Activated naive CD4-positive, alpha-beta T cell treated with anti-CD3 and anti-CD28 coated beads, Interleukin-2, amount 50 U/mL, for 72 hours (primary cell): Measurements from ENCODE around the gene BCAP31. TPM values are rescaled to one million over a fixed set of nuclear protein-coding genes. Genes with fewer than 3 reads are reported as not detected.

Experiments
- ATAC-seq, 2 donors: fragments of 150-1000 bp; cut with Tn5 transposase; 2 replicates each; pipeline ENCODE4 v1.10.0; 2021; ENCODE audit warnings: mild to moderate bottlenecking in 2 of 2, moderate library complexity in 2 of 2
- DNase-seq, 2 donors: peaks; one replicate each; pipeline ENCODE4 v3.0.0; 2021 to 2022; ENCODE audit warnings: low spot score in 2 of 2
- H3K27ac Mint-ChIP-seq, 2 donors: one replicate each; pipeline ENCODE4 v1.8.0; 2022; ENCODE audit warnings: mild to moderate bottlenecking in 2 of 2, mixed read lengths in 2 of 2
- H3K36me3 Mint-ChIP-seq, 2 donors: one replicate each; pipeline ENCODE4 v1.8.0; 2022; ENCODE audit warnings: mixed read lengths in 2 of 2
- H3K9me3 Mint-ChIP-seq, 2 donors: one replicate each; pipeline ENCODE4 v1.8.0; 2022; ENCODE audit warnings: mixed read lengths in 2 of 2
- total RNA-seq, 2 donors: library from RNA; stranded (reverse); gene quantifications; one replicate each; pipeline ENCODE4 v1.2.3, GENCODE V29; 2022

The BCAP31 gene
- 10 to 100 TPM; 67.4 to 92.7 TPM for total RNA-seq

- ATAC-seq (peak; percentile 78 to 81), DNase-seq (peak; percentile 85 to 89)
- H3K9me3 Mint-ChIP-seq = no peaks in the 10 kb centered on the region
- peak within 1 kb of the TSS; percentile 82 to 83 for H3K27ac Mint-ChIP-seq
- peaks cover 4 to 11% of the 10 kb centered on the region in 2 donors for H3K36me3 Mint-ChIP-seq
Observed at GRCh38 chrX:153724252-153725038, at the start of gene BCAP31, which contains the start of gene ABCD1. TSS of gene BCAP31 (minus strand) at chrX:153724387. CDS start at chrX:153723244, 1,143 bp downstream. TSS of gene ABCD1 (plus strand) at chrX:153724856. CDS start at chrX:153725267, 411 bp downstream.

GRCh38 chrX:153773218-153773611 lies 49.0 kb upstream of the BCAP31 start:
- Mint-ChIP-seq H3K9me3 (no peaks in the 10 kb centered on the region), H3K27ac (no peak overlapping the region), H3K36me3 (no peaks in the 10 kb centered on the region)
- peak in 1 of 2 donors; percentile 3 for DNase-seq
- ATAC-seq = no peak

GRCh38 chrX:153772316-153773217 lies 48.4 kb upstream of the BCAP31 start:
- no peaks in the 10 kb centered on the region for H3K9me3 Mint-ChIP-seq
- peak in 1 of 2 donors; percentile 23 for DNase-seq
- H3K36me3 Mint-ChIP-seq = no peaks in the 10 kb centered on the region
- H3K27ac Mint-ChIP-seq = no peak overlapping the region
- no peak for ATAC-seq

GRCh38 chrX:153771415-153772315 lies 47.5 kb upstream of the BCAP31 start:
- H3K36me3 Mint-ChIP-seq = no peaks in the 10 kb centered on the region
- H3K27ac Mint-ChIP-seq = no peak overlapping the region
- H3K9me3 Mint-ChIP-seq = no peaks in the 10 kb centered on the region
- ATAC-seq = no peak
- peak in 1 of 2 donors; percentile 44 for DNase-seq

GRCh38 chrX:153770601-153771414 lies 46.6 kb upstream of the BCAP31 start:
- Mint-ChIP-seq H3K9me3 (no peaks in the 10 kb centered on the region), H3K27ac (no peak overlapping the region), H3K36me3 (no peaks in the 10 kb centered on the region)
- DNase-seq (no peak), ATAC-seq (no peak)

- ATAC-seq (no peak), DNase-seq (no peak)
- no peaks in the 10 kb centered on the region for H3K9me3 Mint-ChIP-seq
- H3K36me3 Mint-ChIP-seq = no peaks in the 10 kb centered on the region
- no peak overlapping the region for H3K27ac Mint-ChIP-seq
Observed at GRCh38 chrX:153769865-153770600, 45.8 kb upstream of the BCAP31 start.

- ATAC-seq (no peak), DNase-seq (no peak)
- Mint-ChIP-seq H3K27ac (no peak overlapping the region), H3K36me3 (no peaks in the 10 kb centered on the region), H3K9me3 (no peaks in the 10 kb centered on the region)
Observed at GRCh38 chrX:153769158-153769864, 45.1 kb upstream of the BCAP31 start.

GRCh38 chrX:153768311-153769157 lies 44.3 kb upstream of the BCAP31 start:
- Mint-ChIP-seq H3K9me3 (no peaks in the 10 kb centered on the region), H3K27ac (no peak overlapping the region), H3K36me3 (no peaks in the 10 kb centered on the region)
- ATAC-seq (no peak), DNase-seq (no peak)

- Mint-ChIP-seq H3K9me3 (no peaks in the 10 kb centered on the region), H3K36me3 (no peaks in the 10 kb centered on the region), H3K27ac (no peak overlapping the region)
- DNase-seq (no peak), ATAC-seq (no peak)
Observed at GRCh38 chrX:153767674-153768055, 43.5 kb upstream of the BCAP31 start.

GRCh38 chrX:153766871-153767673 lies 42.9 kb upstream of the BCAP31 start:
- ATAC-seq (no peak), DNase-seq (no peak)
- no peaks in the 10 kb centered on the region for H3K36me3 Mint-ChIP-seq
- no peaks in the 10 kb centered on the region for H3K9me3 Mint-ChIP-seq
- H3K27ac Mint-ChIP-seq = peak overlapping the region in 1 of 2 donors; percentile 75

- Mint-ChIP-seq H3K27ac (peak overlapping the region; percentile 75 to 81), H3K9me3 (no peaks in the 10 kb centered on the region), H3K36me3 (no peaks in the 10 kb centered on the region)
- ATAC-seq (peak; percentile 69 to 81), DNase-seq (no peak)
Observed at GRCh38 chrX:153766098-153766817, 42.1 kb upstream of the BCAP31 start.

GRCh38 chrX:153765138-153766079 lies 41.2 kb upstream of the BCAP31 start:
- no peak overlapping the region for H3K27ac Mint-ChIP-seq
- H3K9me3 Mint-ChIP-seq = no peaks in the 10 kb centered on the region
- DNase-seq = no peak
- no peak for ATAC-seq
- H3K36me3 Mint-ChIP-seq = no peaks in the 10 kb centered on the region
